HEK293T (cell line): Measurements from ENCODE around the gene TRIM74.
"Not testable (repeated sequence)": the region's sequence is repeated elsewhere in the genome, so short reads cannot be mapped to it uniquely, and the experiment has no call there.

Experiments
- ELF4 ChIP-seq: fragments of 450-650 bp; IDR thresholded peaks from 2 replicates; pipeline ENCODE4 v1.6.1; 2017; ENCODE audit warnings: antibody characterized with exemption
- HDGF ChIP-seq: fragments of 450-650 bp; IDR thresholded peaks from 2 replicates; pipeline ENCODE4 v1.6.1; 2017; ENCODE audit warnings: antibody characterized with exemption, borderline replicate concordance
- LEF1 ChIP-seq: fragments of 450-650 bp; IDR thresholded peaks from 2 replicates; pipeline ENCODE4 v1.6.1; 2017; ENCODE audit warnings: mild to moderate bottlenecking, borderline replicate concordance
- SP1 ChIP-seq: fragments of 450-650 bp; IDR thresholded peaks from 2 replicates; pipeline ENCODE4 v1.6.1; 2017
- TARDBP ChIP-seq: fragments of 450-650 bp; IDR thresholded peaks from 2 replicates; pipeline ENCODE4 v1.6.1; 2016

- TF ChIP-seq HDGF, SP1, LEF1, ELF4, TARDBP: not testable (repeated sequence)
Observed at GRCh38 chr7:72950432-72950831, 18.8 kb downstream of the TRIM74 start.
